Peyer's patch (tissue), 4 donors: ENCODE measurements around the gene ALG11. TPM values are rescaled to one million over a fixed set of nuclear protein-coding genes. Genes with fewer than 3 reads are reported as not detected.
"Not testable (repeated sequence)": the region's sequence is repeated elsewhere in the genome, so short reads cannot be mapped to it uniquely, and the experiment has no call there.

Experiments used
- DNase-seq, 3 donors: peaks; one replicate each; pipeline ENCODE4 v3.0.0-alpha.2; 2017 to 2019
- H3K27ac ChIP-seq, 4 donors: fragments of 200-600 bp; sonication (generic); one replicate each; pipeline ENCODE4 v1.5.1; 2016 to 2019
- H3K27me3 ChIP-seq, 2 donors: fragments of 200-600 bp; sonication (generic); one replicate each; pipeline ENCODE4 v1.5.1; 2019
- H3K36me3 ChIP-seq, 3 donors: fragments of 200-600 bp; sonication (generic); one replicate each; pipeline ENCODE4 v1.5.1; 2016 to 2019
- H3K4me1 ChIP-seq, 4 donors: fragments of 200-600 bp; sonication (generic); one replicate each; pipeline ENCODE4 v1.5.1; 2016 to 2019
- H3K4me3 ChIP-seq, 4 donors: fragments of 200-600 bp; sonication (generic); 1 replicate in 3 of 4; 2 replicates in 1 of 4; pipeline ENCODE4 v1.5.1; 2016 to 2019; ENCODE audit warnings: mild to moderate bottlenecking in 1 of 4
- H3K9me3 ChIP-seq, 4 donors: fragments of 200-600 bp; sonication (generic); one replicate each; pipeline ENCODE4 v1.5.1; 2016 to 2019; ENCODE audit warnings: mild to moderate bottlenecking in 1 of 4
- POLR2A ChIP-seq, 2 donors: fragments of 450-650 bp; IDR thresholded peaks; one replicate each; pipeline ENCODE4 v1.5.1; 2017; ENCODE audit warnings: antibody characterized with exemption in 2 of 2, mild to moderate bottlenecking in 2 of 2, moderate library complexity in 2 of 2
- total RNA-seq, 4 donors: library from RNA; depleted of rRNA; stranded (reverse); fragments of >200 nt; gene quantifications; one replicate each; pipeline ENCODE4 v1.1.0, GENCODE V29; 2016
- TF ChIP-seq, protein P1 (sequence below), 6 experiments: fragments of 450-650 bp in 4 of 6; fragments of 200-600 bp in 2 of 6; sonication (generic) in 1 of 6; IDR thresholded peaks; one replicate each; pipeline ENCODE4 v1.5.1; 2017 to 2019; ENCODE audit warnings: antibody characterized with exemption in 6 of 6, mild to moderate bottlenecking in 3 of 6, moderate library complexity in 1 of 6

Gene ALG11
- total RNA-seq, 4 donors from 2014 or later: 18.6 to 23.1 (median 21.6) TPM

DNA sequence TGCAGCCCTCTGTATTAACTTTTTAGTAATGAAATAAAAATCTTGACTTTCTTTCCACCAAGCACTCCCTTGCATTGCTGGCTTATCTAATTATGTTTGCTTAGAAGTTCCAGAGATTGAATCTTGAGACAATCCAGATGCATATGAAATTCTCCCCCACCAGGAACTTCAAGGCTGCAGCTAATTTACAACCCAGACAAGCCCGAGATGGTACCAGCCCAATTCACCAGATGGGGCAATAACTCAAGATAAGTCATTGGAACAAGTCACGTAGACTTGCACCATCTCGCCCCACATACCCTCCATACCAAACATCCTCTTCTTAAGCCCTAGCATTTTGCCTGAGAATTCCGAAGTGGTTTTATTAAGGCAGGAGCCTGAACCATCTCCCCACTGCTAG lies 41.3 kb downstream of the ALG11 start:
- no peak overlapping the region for H3K27ac ChIP-seq
- H3K27me3 ChIP-seq: no peaks in the 10 kb centered on the region
- no peak overlapping the region for H3K4me3 ChIP-seq
- no peaks in the 10 kb centered on the region for H3K36me3 ChIP-seq
- H3K4me1 ChIP-seq: no peaks in the 10 kb centered on the region
- H3K9me3 ChIP-seq: no peaks in the 10 kb centered on the region
- DNase-seq: no peak
- TF ChIP-seq, protein P1, sequence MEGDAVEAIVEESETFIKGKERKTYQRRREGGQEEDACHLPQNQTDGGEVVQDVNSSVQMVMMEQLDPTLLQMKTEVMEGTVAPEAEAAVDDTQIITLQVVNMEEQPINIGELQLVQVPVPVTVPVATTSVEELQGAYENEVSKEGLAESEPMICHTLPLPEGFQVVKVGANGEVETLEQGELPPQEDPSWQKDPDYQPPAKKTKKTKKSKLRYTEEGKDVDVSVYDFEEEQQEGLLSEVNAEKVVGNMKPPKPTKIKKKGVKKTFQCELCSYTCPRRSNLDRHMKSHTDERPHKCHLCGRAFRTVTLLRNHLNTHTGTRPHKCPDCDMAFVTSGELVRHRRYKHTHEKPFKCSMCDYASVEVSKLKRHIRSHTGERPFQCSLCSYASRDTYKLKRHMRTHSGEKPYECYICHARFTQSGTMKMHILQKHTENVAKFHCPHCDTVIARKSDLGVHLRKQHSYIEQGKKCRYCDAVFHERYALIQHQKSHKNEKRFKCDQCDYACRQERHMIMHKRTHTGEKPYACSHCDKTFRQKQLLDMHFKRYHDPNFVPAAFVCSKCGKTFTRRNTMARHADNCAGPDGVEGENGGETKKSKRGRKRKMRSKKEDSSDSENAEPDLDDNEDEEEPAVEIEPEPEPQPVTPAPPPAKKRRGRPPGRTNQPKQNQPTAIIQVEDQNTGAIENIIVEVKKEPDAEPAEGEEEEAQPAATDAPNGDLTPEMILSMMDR (IDR thresholded peaks at IDR 0.05): no peak
- no peak for TF ChIP-seq POLR2A (IDR thresholded peaks at IDR 0.05)

DNA sequence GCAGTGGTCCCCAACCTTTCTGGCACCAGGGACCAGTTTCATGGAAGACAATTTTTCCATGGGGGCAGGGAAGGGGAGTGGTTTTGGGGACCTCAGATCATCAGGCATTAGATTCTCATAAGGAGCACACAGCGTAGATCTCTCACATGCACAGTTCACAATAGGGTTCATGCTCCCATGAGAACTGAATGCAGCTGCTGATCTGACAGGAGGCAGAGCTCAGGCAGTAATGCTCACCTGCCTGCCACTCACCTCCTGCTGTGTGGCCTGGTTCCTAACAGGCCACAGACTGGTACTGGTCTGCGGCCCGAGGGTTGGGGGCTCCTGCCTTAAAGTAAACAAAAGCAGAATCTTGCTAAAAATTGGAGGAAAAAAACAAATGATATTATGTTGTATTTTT lies 48.9 kb downstream of the ALG11 start:
- not testable (repeated sequence) for H3K27ac ChIP-seq, H3K27me3 ChIP-seq, H3K9me3 ChIP-seq, DNase-seq, H3K4me1 ChIP-seq, H3K36me3 ChIP-seq, H3K4me3 ChIP-seq

DNA sequence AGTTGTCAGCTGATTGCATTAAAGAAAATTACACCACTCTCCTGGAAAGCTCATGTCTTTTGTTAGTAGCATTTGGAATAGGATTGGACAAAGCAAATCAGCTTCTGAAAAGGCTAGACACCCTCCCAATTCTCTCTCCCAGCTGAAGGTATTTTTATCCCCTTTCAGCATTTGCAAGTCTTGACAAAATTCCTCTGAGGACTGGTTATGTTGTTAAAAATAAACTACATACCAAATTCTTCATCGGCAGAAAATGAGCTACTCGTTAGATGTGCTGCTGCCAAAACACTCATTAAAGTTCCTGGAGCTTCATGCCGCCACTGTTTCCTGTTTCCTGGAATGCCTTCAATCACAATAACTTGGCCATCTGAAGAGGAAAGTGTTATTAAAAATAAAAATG lies 49.4 kb downstream of the ALG11 start:
- no peak overlapping the region for H3K4me3 ChIP-seq
- H3K27me3 ChIP-seq: no peaks in the 10 kb centered on the region
- H3K4me1 ChIP-seq: no peaks in the 10 kb centered on the region
- no peaks in the 10 kb centered on the region for H3K9me3 ChIP-seq
- TF ChIP-seq, protein P1 (IDR thresholded peaks at IDR 0.05): no peak
- no peak for TF ChIP-seq POLR2A (IDR thresholded peaks at IDR 0.05)
- no peak for DNase-seq
- H3K36me3 ChIP-seq: no peaks in the 10 kb centered on the region
- H3K27ac ChIP-seq: no peak overlapping the region

DNA sequence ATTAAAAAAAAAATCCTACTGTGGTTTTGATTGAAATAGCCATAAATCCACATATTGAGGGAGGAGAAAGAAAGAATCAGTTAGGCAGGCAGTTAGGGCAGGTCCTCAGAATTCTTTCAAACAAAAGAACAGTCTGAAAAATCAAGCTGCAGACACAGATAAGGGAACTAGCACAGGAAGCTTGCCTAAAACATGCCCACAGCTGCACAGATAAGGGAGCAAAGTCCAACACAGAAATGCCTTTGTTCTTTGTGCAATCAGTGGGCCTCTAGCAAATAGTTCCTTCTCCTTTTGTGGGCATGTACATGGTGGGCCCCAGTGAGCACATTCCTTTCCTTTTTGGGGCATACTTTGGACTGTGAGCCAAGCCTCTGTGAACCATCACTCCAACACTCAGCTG lies 55.0 kb downstream of the ALG11 start:
- no peaks in the 10 kb centered on the region for H3K4me1 ChIP-seq
- H3K27ac ChIP-seq: no peak overlapping the region
- no peak overlapping the region for H3K4me3 ChIP-seq
- TF ChIP-seq POLR2A (IDR thresholded peaks at IDR 0.05): no peak
- TF ChIP-seq, protein P1 (IDR thresholded peaks at IDR 0.05): no peak
- no peaks in the 10 kb centered on the region for H3K36me3 ChIP-seq
- H3K9me3 ChIP-seq: peaks cover 0 to 15% (median 5%) of the 10 kb centered on the region in 4 donors
- no peak for DNase-seq
- no peaks in the 10 kb centered on the region for H3K27me3 ChIP-seq

DNA sequence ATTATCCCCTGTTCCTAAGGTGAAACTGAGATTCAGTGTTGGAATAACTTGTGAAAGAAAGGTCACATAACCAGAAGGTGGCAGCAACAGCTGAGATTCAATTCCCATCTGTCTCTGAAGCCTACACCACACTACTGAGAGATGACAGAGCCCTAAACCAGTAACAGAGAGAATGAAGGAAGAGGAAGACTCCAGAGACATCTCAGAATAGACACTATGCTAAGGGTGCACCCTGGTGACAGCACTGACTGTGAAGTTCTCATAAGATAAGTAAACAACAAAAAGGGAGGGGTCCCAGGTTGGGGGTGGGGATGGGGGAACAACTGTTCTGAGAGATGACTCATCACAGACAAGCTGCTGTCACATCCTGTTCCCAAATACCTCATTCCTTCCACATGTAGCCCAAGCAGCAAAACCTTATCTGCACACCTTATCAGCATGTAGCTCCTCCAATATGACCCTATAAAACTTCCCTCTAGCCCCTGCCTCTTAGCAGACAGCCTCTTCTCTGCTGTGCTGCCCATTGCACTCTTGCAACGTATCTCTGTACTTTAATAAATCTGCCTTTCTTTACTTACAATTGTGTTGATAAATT lies 58.8 kb downstream of the ALG11 start:
- peaks cover 0 to 15% (median 5%) of the 10 kb centered on the region in 4 donors for H3K9me3 ChIP-seq
- no peak for DNase-seq
- no peaks in the 10 kb centered on the region for H3K27me3 ChIP-seq
- TF ChIP-seq POLR2A (IDR thresholded peaks at IDR 0.05): no peak
- TF ChIP-seq, protein P1 (IDR thresholded peaks at IDR 0.05): peak in 3 of 6 experiments; percentile 11 to 22 (median 22)
- no peaks in the 10 kb centered on the region for H3K4me1 ChIP-seq
- H3K27ac ChIP-seq: no peak overlapping the region
- H3K36me3 ChIP-seq: no peaks in the 10 kb centered on the region
- no peak overlapping the region for H3K4me3 ChIP-seq

Other genes starting within 250 kb of the ALG11 start
- 10 to 100 TPM in 3 of 4 donors, 1 to 10 TPM in 1; 8.1 to 21.7 (median 12.5) TPM for gene DHRS12, start 208.2 kb upstream of the ALG11 start, total RNA-seq
- under 1 TPM in 2 of 4 donors, not detected in 2; 0.40 to 0.57 TPM for gene TMEM272, start 167.2 kb upstream of the ALG11 start, total RNA-seq
- not detected for gene CCDC70, start 150.4 kb upstream of the ALG11 start, total RNA-seq
- 10 to 100 TPM in 3 of 4 donors, 1 to 10 TPM in 1; 5.0 to 40.2 (median 33.0) TPM for gene ATP7B, start 948 bp upstream of the ALG11 start, total RNA-seq
- 10 to 100 TPM; 17.2 to 20.1 (median 18.6) TPM for gene UTP14C, start 12.3 kb downstream of the ALG11 start, total RNA-seq
- gene NEK5, start 116.7 kb downstream of the ALG11 start, total RNA-seq: under 1 TPM in 1 of 4 donors, not detected in 3; 0.27 TPM
- gene NEK3, start 147.2 kb downstream of the ALG11 start, total RNA-seq: 10 to 100 TPM; 26.6 to 78.2 (median 36.2) TPM